Measurements from ENCODE around the gene ARHGEF10L. TPM values are rescaled to one million over a fixed set of nuclear protein-coding genes. Genes with fewer than 3 reads are reported as not detected.

ARHGEF10L gene
- total RNA-seq, 2 experiments from 2014 or later, result not detected

DNA sequence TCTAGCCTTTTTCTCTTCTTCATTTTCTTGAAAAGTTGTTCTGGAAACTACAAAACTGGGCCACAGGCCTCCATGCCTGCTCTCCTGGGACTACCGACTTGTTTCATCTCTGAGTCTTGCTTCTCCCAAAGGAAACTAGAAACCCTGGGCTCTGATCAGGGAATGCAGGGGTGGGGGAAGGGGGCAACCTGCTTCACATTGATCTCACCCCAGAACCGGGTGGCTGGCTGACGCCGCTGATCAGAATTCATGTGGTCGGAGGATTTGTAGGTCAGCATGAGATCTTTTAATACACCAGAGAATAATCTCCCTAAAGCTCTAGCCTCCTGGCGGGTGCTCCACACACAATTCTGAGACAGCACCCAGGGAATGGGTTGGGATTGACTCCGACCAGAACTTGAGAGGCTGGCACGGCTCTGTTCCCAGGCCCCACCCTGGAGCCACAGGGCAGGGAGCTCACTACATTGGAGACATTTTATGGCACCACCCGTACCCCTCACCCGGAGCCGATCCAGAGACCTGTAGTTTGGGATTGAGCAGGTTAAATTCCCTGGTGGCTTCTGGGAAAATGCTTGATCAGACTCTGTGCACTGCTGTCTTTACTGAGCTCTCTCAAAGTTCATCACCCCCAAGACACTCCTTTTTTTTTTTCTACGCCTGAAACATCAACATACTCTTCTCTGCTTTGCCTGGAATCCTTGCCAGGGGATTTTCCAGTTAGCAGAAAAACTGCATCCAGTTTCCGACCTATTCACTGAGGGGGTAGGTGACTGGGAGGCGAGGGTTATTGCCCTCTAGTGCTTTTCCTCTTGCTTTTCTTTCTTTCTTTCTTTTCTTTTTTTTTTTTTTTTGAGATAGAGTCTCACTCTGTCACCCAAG, 12.2 kb upstream of the ARHGEF10L start:
- Mint-ChIP-seq H3K36me3 (ENCODE audit: low read depth) (no peaks in the 10 kb centered on the region), H3K27ac (no peak overlapping the region), H3K4me1 (ENCODE audit: low read depth) (no peaks in the 10 kb centered on the region), H3K27me3 (peaks cover 16% of the 10 kb centered on the region), H3K9me3 (no peaks in the 10 kb centered on the region), H3K4me3 (no peak overlapping the region)
- ChIA-PET CTCF (no interaction called here), POLR2A (no interaction called here)
- no peak for DNase-seq
- intact Hi-C loops (cut with micrococcal nuclease), result no loop called here
- no peak for ATAC-seq
- TF ChIP-seq, protein P1, sequence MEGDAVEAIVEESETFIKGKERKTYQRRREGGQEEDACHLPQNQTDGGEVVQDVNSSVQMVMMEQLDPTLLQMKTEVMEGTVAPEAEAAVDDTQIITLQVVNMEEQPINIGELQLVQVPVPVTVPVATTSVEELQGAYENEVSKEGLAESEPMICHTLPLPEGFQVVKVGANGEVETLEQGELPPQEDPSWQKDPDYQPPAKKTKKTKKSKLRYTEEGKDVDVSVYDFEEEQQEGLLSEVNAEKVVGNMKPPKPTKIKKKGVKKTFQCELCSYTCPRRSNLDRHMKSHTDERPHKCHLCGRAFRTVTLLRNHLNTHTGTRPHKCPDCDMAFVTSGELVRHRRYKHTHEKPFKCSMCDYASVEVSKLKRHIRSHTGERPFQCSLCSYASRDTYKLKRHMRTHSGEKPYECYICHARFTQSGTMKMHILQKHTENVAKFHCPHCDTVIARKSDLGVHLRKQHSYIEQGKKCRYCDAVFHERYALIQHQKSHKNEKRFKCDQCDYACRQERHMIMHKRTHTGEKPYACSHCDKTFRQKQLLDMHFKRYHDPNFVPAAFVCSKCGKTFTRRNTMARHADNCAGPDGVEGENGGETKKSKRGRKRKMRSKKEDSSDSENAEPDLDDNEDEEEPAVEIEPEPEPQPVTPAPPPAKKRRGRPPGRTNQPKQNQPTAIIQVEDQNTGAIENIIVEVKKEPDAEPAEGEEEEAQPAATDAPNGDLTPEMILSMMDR (IDR thresholded peaks at IDR 0.05), result no peak

DNA sequence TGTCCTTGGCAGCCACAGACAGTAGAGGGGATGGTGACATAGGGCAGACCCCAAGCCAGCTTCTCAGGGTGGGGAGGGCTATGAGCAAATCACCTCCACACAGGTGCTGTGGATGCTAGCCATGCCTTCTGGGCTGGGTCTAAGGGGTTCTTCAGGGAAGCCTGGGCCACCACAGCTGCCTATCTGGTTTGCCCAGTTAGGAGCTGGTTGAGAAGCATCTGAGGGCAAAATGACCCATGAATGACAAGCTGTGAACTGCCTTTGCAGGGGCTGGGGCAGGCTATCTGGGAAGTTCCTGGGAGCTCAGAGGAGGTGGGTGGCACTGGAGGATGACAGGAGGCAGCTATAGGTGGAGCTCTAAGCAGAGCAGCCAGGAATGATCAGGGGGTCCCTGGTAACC, 10.1 kb upstream of the ARHGEF10L start:
- H3K4me3 Mint-ChIP-seq, result no peak overlapping the region
- DNase-seq (no peak), ATAC-seq (no peak)
- H3K4me1 Mint-ChIP-seq (ENCODE audit: low read depth), result no peaks in the 10 kb centered on the region
- no peaks in the 10 kb centered on the region for H3K36me3 Mint-ChIP-seq (ENCODE audit: low read depth)
- H3K27ac Mint-ChIP-seq, result no peak overlapping the region
- intact Hi-C loops (cut with micrococcal nuclease), result no loop called here
- CTCF ChIA-PET, result interaction anchor here (0.9 kb wide), 1 partner anchor 27 kb away, joined by 3 read pairs; no protein-coding TSS in a partner anchor
- H3K27me3 Mint-ChIP-seq, result peaks cover 10% of the 10 kb centered on the region
- no peaks in the 10 kb centered on the region for H3K9me3 Mint-ChIP-seq
- TF ChIP-seq, protein P1 (IDR thresholded peaks at IDR 0.05), result no peak
- POLR2A ChIA-PET, result interaction anchor here (1.3 kb wide), 1 partner anchor 14 kb away, joined by 4 read pairs; no protein-coding TSS in a partner anchor

DNA sequence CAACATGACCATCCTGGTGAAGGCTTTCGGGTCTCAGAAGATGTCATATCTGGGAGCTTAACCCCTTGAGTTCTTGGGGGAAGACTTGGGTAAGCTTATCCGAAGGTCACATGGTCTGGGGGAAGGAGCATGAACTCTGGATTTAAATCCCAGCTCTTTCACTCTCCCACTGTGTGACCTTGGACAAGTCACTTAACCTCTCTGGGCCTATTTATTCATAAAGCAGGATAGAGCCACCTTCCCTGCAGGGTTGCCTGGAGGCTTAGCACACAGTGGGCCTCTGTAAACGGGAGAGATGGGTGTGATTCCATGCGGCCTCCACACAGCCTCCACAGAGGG, 8.2 kb upstream of the ARHGEF10L start:
- peaks cover 9% of the 10 kb centered on the region for H3K27me3 Mint-ChIP-seq
- TF ChIP-seq, protein P1 (IDR thresholded peaks at IDR 0.05), result no peak
- no peak overlapping the region for H3K27ac Mint-ChIP-seq
- DNase-seq (no peak), ATAC-seq (no peak)
- H3K9me3 Mint-ChIP-seq, result no peaks in the 10 kb centered on the region
- POLR2A ChIA-PET, result no interaction called here
- H3K4me1 Mint-ChIP-seq (ENCODE audit: low read depth), result no peaks in the 10 kb centered on the region
- H3K36me3 Mint-ChIP-seq (ENCODE audit: low read depth), result no peaks in the 10 kb centered on the region
- no peak overlapping the region for H3K4me3 Mint-ChIP-seq
- intact Hi-C loops (cut with micrococcal nuclease), result no loop called here
- CTCF ChIA-PET, result interaction anchor here (1.3 kb wide), 1 partner anchor 76 kb away, joined by 4 read pairs; no protein-coding TSS in a partner anchor

DNA sequence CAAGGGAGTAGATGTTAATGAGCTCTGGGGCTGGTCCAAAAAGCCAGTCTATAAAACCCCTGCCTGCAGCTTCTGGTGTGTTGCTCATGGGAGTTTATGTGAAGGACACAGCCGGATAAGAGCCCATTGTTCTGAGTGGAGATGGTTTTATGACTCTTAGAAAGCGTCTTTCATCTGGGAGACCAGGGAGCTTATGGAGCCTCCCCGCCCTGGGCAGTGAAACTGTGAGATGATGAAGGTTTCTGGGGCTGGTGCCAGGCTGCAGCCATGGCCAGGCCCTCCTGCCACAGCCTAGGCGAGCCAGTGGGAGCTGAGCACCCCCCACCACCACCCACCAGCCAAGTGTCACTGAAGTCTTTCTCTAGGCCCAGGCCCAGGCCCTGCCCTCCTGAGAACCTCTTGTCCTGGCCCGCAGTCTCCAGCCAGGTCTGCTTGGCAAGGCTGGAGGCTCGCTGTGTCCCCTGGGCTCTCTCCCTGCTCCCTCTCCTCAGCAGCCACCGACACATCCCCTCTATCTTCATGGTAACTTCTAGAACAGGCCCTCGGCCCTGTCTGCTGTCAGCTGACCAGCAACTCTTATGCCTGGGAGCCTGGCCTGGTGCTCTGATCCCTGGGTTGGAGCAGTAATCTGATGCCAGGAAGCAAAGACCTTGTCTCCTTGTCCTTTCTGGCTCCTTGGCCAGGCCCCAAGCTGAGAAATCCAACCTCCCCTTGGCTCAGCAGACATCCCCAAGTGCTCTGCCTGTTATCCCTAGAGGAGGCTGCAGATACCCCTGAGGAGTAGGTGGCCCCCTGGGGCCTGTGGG, 7.6 kb upstream of the ARHGEF10L start:
- DNase-seq (no peak), ATAC-seq (no peak)
- intact Hi-C loops (cut with micrococcal nuclease), result no loop called here
- ChIA-PET POLR2A (no interaction called here), CTCF (interaction anchor here (1.3 kb wide), 1 partner anchor 75 kb away, joined by 4 read pairs; no protein-coding TSS in a partner anchor)
- Mint-ChIP-seq H3K4me3 (no peak overlapping the region), H3K27ac (no peak overlapping the region), H3K27me3 (peaks cover 9% of the 10 kb centered on the region), H3K4me1 (ENCODE audit: low read depth) (no peaks in the 10 kb centered on the region), H3K36me3 (ENCODE audit: low read depth) (no peaks in the 10 kb centered on the region), H3K9me3 (no peaks in the 10 kb centered on the region)
- TF ChIP-seq, protein P1 (IDR thresholded peaks at IDR 0.05), result no peak

All from activated CD8-positive, alpha-beta T cell treated with anti-CD3 and anti-CD28 coated beads for 36 hours (primary cell).